CD4-positive, alpha-beta T cell treated with Interleukin-4 for 1 hour (primary cell): ENCODE data around the gene ADAD2.

ENCODE experiments used
- DNase-seq, 2 donors: peaks; one replicate each; pipeline ENCODE4 v3.0.0-alpha.2; 2020 to 2022

ADAD2 gene

DNA sequence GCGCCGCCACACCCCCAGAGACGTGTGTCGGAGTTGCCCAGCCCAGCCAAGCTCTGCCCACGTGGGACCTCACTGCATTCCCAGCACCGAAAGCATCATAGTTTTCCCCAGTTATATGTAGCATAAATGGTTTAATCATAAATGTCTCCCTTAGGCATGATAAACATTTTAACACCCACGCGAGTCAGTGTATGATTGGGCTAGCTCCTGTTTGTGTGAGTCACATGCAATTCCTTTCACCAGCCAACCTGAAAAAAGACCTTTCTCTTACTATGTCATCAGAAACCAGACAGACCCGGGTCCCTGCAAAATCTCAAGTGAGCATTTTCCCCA is 13.2 kb upstream of the ADAD2 start:
- DNase-seq: no peak

DNA sequence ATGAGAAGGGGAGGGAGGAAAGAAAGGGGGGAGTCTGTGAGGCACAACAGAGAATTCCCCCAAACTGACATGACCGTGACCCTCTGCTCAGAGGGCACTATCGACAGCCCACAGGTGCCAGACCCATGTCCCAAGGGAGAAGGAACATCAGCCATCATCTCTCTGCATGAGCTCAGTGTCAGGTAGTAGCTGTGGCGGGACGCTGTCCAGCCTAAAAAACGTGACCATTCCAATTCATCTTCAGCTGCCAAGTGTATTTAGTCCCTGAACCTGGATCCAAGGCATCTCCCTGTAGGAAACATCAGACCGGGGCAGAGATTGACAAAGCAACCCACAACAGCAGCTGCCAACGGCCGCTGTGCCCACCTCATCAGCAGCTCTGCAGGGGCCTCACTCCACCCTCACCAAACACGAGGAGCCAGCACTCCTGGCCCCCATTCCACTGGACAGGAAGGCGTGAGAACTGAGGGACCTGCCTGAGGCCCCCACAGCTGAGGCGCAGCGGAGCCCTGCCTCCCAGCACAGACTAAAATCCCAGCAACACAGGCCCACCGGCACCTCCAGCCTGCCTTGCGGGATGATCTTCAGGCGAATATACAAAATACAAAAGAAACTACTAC is 12.7 kb upstream of the ADAD2 start:
- DNase-seq: no peak

DNA sequence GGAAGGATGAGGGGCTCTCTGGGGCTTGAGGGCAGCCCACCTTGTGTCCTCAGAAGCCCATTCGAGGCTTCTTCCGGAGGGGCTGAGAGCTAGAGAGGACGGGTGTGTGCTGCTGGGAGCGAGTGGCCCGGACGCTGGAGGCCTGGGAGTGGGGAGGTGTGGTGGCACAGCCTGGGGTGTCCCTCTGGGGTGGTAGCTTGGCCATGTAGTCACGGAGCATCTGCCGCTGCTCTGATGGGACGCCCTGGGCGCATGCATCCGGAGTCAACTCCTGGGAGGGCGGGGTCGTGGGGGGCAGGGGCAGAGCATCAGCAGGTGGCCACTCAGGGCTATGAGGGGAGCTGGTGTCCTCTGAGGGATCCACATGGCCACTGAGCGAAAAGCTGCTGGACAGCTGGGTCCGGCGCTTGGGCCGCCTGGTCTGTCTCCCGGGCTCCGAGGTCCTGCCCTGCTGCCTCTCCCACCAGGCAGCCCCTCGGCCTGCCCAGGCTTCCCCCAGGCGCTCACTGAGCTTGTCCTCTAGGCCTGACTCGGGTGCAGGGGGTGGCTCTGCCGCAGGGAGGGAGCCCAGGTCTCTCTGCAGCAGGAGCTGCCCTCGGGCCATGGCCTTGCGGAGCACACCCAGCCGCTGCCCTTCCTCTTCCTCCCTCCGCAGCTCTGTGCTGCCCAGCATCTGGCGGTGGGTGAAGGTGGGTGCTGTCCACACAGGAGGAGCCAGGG is 11.9 kb upstream of the ADAD2 start:
- no peak for DNase-seq

DNA sequence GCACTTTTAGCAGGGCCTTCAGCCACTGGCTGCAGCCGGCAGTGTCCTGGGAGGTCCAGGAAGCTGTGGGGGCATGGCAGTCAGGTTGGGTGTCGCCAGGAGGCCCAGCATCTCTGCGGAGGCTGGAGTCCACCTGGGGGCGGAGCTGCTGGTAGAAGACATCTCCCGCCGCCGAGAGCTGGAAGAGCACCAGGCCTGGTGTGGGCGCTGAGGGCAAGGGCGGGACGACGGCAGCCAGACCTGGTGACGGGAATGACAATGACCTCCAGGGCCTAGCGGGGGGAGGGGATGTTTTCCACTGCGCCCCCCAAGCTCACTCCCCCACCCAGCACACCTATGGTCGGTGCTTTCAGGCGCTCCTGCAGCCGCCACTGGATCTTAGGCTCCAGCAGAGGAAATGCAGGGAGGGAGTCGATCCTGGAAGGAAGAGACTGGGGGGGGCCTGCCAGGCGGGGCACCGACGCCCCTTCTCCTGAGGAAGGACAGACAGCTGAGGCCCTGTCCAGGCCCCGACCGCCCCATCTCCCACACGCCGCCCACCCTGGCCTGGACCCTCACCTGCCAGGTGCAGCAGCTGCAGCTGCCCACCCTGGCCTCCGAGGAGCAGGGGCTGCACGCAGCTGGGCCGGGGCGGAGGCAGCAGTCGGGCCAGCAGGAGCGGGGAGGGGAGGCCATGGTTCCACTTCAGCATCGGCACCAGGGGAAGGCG is 11.2 kb upstream of the ADAD2 start:
- DNase-seq: no peak

DNA sequence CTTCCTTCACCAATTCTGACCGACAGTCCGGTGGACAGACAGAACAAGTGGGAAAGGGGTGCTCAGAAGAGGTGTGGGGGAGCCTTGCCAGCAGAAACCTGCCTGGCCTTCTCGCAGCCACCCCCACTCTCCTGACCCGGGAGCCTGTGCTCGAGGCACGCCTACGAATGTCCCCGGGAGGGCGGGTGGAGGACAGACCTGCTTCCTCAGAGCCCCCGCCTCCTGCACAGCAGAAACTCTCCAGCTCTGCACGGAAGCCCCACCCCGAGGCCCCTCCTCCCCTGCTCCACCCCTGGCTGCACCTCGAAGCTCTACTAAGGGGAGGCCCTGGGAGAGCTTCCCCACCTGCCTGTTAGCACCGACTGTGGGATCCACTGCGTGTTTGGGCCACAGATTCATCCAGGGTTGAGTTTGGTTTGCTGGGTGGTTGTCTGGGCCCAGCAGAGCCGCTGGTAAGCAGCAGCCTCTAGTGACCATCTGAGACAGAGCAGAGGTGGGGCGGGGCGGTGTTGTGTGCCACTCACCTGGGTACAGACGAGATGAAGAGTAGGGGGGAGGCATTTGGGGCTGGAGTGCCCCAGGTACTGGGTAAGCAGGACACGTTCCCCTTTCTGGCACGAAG is 10.3 kb upstream of the ADAD2 start:
- no peak for DNase-seq

DNA sequence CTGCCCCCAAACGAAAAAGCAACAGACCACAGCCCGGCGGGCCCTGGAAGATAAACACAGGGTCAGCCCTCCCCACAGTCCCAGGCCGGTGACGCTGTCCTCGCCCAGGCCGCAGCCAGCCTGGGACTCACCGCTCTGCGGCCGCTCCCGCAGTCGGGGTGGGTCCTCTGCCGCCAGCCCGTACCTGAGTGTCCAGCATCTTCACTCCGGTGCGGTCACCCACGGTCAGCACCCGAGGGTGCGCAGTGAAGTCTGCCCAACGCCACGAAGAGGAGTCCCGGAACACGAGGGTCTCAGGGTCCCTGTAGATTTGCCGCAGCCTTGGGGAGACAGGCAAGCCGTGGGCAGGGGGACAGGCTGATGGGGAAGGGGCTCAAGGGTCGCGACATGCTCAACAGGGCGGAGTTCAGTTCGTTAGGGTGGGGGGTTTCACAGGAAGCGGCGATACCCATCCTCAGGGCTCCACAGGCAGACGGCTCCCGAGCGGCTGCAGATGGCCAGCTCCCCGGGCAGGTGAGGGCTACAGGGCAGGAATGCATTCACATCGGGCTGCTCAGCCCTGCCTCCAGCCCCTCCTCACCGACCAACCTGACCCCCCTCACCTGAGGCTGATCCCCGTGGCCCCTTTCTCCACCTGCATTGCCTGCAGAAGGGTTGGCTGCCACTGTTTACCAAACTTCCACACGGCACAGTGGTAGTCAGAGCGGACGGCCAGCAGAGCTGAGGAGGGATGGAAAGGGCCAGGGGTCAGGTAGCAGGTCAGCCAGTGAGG is 9.6 kb upstream of the ADAD2 start:
- no peak for DNase-seq

DNA sequence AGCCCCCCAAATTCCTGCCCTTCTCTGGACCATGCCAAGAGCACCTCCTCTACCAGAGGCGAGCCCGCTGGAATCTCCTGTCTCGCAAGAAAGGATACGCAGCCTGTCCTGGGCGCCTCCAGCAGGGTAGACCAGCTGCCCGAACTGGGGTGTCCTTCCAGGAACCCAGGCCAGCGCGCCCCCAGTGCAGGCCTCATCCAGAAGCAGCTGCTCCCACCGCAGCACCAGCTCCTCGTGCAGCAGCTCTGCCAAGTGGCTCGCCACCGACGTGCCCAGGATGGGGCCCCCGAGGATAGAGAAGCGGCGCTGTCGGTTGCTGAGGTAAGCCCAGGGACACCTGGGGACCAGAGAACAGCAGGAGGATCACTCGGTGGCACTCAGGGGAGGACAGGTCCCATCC is 8.9 kb upstream of the ADAD2 start:
- DNase-seq: no peak

DNA sequence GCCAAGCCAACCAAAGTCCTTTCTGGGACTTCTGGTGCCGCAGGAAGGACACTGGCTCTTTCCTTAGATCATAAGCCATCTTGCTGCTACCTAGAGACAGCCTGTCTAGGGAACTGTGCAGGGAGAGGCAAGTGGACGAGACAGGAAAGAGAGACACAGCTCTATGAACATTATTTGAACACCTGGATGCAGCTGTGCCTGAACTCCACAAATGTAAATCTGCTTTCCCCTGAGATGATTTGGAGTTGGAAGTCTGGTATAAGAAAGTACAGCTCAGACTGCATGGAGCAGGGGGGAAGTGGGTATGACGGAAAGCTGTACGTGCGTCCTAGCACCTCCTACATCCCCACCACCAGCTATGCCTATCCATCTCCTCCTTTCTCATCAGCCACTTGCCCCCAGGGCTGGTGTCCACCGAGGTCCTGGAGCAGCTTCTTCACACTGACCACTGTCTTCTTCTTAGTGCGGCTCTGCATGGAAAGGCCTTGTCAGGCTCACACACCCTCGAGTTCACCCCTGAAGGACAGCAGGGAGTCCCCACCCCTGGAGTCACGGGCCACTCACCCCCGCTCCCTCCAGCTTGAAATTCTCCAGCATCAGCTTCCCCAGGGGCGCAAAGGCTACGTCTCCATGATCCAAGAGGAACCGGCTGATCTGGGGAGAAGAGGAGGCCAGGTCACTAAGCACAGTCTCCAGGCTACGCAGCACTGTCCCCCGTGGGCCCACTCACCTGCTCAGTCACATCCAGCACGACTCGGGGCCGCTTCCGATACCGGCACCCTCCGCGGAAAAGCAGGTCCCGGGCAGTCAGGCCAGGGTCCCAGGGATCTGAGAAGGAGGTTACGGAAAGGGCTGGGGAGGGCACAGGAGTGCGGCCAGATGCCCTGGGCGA is 8.0 kb upstream of the ADAD2 start:
- DNase-seq: no peak

DNA sequence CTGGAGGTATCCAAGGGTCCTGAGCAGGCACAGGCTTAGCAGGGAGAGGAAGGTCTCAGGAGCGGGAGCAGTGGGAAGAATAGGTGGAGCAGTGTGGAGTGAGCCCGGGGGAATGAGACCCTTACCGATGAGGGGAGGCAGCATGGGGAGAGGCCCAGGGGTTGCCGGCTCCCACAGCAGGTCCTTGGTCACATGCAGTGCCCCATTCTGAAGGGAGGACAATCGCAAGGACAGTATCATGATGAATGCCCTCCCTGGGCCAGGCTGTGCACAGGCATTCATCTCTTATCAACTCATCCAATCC is 7.4 kb upstream of the ADAD2 start:
- no peak for DNase-seq

- DNase-seq: no peak
Measured at GRCh38 chr16:84183911-84184591, 6.9 kb upstream of the ADAD2 start.

- no peak for DNase-seq
Measured at GRCh38 chr16:84184775-84185174, 6.2 kb upstream of the ADAD2 start.

DNA sequence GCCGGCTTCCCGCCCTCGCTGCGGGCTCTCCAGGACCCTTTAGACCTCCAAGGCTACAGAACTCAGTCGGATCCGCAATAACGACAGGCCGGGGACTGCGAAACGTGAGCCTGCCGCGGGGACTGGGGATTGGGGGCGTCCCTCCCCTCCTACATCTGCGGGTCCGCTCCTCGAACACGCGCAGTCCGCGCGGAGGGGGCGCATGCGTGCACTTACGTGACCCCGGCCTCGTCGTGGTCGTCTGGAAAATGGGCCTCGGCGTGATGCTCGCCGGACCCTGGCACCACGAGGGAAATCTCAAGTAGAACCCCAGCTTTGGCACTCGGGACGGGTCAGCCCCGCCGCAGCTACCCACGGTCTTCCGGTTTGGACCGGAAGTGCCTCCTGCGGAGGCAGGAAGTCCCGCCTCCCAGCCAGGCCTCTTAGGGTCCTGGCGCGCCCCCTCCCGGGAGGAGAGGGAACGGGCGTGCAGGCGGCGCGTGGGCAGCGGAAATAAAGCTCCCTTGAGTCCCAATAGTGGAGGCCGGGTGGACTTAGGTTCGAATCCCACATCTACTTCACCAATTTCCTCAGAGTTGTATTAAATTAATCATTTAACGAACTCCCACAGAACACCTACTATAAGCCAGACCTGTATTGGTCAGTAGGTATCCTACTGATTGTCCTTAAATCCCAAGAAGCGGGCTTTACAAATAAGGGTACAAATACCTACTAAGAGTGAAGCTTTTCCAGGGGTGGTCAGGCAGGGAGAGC is 4.1 kb upstream of the ADAD2 start, which contains the start of gene TAF1C:
TSS of gene TAF1C (minus strand) at position 373 of the 753 bp plus-strand sequence. CDS start 2,069 bp downstream, outside the sequence.
- peak; percentile 90 to 91 for DNase-seq

- no peak for DNase-seq
Measured at GRCh38 chr16:84191466-84191865, 509 bp downstream of the ADAD2 start.

DNA sequence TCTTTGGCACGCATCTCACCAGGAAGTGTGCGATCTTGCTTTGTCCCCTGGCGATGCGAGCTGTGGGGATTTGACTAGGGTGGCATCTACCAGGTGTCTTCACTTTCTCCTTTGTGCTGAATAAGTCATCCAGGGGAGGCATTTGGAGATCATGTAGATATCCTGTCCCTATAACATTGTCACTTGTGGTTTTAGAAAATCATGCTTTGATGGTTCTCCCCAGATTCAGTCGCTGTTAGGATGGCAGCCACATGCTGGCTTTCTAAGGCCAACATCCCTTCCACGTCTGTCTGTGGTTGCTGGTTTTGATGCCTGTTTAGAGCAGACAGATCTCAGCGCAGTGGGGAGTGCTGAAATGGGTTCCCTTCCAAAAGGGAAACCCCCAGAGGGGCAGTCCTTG is 2.5 kb downstream of the ADAD2 start:
- peak in 1 of 2 donors; percentile 11 for DNase-seq

DNA sequence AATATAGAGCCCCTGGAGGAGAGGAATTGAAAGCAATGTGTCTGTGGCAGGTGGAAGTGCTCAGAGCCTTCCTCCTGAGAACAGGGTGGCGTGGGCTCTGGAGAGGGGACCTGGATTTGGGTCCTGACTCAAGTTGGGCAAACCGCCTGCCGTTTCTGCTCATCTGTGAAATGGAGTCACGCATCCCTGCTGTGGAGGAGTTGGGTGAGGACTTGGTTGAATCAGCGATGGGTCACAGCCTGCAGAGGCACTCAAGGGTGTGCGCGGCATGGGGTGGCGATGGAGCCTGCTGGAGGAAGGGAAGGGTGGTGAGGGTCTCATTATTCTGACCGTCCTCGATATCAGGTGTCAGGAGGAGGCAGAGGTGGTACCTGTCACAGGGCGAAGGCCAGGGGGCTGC is 3.1 kb downstream of the ADAD2 start:
- DNase-seq: no peak

GRCh38 chr16:84194470-84195200 is 3.7 kb downstream of the ADAD2 start:
- DNase-seq: peak; percentile 15 to 42

DNA sequence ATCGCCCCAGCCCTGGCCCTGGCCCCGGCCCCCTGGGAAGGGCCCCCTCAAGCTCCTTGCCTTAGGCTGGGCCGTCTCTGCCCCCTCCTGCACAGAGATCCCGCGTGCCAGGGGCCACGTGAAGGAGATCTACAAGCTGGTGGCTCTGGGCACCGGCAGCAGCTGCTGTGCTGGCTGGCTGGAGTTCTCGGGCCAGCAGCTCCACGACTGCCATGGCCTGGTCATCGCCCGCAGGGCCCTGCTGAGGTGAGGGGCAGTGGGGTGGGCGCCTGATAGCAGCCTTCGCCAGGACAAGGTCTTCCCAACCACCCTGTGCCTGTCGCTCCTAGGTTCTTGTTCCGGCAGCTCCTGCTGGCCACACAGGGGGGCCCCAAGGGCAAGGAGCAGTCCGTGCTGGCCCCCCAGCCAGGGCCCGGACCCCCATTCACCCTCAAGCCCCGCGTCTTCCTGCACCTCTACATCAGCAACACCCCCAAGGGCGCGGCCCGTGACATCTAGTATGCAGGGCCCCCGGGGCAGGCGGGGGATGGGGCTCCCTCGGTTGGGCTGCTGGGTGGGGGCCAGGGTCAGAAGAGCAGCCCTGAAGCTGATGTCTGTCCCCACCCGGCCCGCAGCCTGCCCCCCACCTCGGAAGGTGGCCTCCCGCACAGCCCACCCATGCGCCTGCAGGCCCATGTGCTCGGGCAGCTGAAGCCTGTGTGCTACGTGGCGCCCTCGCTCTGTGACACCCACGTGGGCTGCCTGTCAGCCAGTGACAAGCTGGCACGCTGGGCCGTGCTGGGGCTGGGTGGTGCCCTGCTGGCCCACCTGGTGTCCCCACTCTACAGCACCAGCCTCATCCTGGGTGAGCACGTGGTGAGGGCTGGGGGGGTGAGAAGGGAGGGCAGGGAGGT is 4.5 kb downstream of the ADAD2 start:
- no peak for DNase-seq

GRCh38 chr16:84196101-84196500 is 5.1 kb downstream of the ADAD2 start:
- no peak for DNase-seq
